NCI-H1417 (cell line): ENCODE measurements around the gene C5.

Experiments
- DNase-seq, 3 experiments: peaks; one replicate each; lab custom pipeline; 2025; lab: John Stamatoyannopoulos, UW

Gene C5

GRCh38 chr9:120924698-120925534 is 125.2 kb downstream of the C5 start:
- no peak for DNase-seq

DNA sequence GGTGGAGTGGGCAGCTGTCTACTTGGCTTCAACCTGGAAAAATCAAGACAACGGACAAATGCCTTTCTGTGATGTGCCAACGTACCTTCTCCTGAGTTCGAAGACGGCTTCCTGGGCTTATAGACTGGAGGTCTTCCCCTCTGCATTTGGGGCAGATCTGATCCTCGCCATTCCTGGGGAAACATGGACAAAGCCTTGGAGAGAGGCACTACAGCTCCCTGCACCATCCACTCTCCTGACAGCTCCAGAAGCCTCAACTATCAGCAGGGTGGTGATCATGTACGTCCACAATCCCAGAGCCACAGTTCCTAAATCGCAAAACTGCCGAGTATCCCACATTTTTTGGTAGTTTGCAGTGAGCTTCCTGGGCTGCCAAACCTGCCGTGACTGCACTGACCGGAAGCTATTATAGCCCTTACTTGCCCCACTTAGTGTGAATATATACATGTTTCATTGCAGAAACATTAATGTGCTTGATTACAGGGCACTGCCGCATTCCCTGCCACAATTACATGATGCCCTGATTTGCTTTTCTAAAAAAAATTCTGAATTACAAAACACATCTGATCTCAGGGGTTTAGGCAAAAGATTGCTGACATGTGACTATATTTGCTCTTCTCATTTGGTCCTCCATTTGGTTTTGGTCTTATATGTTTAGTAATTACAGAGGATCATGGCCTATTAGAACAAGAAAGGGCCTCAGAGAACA is 126.3 kb downstream of the C5 start:
- DNase-seq, result no peak

DNA sequence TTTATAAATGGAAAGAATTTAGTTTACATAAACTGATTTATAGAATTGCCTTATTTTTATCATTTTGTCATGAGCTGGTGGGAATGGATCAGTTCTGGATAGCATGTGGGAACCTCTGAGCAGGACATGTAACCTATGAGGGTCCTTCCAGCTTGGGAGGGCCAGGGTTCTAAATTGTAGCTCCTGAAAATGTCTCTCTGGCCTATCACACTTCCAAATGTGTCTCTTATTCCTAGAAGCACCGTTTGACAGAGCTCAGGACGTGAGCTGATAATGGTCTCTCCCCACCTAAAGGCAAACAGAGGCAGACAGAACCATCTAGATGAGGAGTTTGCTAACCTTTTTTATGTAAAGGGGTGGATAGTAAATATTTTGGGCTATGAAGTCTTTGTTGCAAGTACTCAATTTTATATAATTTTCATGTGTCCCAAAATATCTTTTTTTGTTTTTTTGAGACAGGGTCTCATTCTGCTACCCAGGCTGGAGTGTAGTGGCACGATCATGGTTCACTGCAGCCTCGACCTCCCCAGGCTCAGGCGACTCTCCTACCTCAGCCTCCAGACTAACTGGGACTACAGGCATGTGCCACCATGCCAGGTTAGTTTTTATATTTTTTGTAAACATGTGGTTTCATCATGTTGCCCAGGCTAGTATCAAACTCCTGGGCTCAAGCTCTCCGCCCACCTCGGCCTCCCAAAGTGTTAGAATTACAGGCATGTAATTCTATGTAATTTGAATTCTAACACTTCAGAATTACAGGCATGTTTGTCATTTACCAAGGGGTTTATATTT is 127.5 kb downstream of the C5 start:
- DNase-seq, result no peak

DNA sequence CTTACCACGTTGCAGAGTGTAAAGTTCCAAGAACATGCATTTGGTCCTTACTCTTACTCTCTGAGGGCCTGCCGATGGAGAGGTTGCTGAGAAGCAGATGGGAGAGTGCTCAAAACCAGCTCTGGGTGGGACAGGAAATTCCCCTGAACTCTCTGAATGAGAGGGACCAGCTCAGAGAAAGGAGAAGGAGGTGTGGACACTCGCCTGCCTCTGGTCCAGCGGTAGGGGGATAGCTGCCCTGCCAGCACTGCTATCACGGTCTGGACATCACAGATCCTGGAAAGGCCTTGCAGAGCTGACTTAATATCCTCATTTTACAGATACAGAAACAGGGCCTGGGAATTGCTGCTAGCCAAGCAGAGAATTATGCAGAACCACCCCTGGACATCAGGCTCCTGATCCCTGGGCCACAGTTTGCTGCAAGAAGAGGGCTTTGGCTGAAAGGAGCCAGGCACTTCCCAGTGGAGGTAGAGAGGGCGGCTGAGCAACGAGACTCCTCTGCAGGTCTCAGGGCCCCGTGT is 128.4 kb downstream of the C5 start:
- DNase-seq, result no peak

- no peak for DNase-seq
Observed at GRCh38 chr9:120920806-120921178, 129.3 kb downstream of the C5 start.

- no peak for DNase-seq
Observed at GRCh38 chr9:120919843-120920805, 130.0 kb downstream of the C5 start.

- DNase-seq, result no peak
Observed at GRCh38 chr9:120918931-120919842, 130.9 kb downstream of the C5 start.

DNA sequence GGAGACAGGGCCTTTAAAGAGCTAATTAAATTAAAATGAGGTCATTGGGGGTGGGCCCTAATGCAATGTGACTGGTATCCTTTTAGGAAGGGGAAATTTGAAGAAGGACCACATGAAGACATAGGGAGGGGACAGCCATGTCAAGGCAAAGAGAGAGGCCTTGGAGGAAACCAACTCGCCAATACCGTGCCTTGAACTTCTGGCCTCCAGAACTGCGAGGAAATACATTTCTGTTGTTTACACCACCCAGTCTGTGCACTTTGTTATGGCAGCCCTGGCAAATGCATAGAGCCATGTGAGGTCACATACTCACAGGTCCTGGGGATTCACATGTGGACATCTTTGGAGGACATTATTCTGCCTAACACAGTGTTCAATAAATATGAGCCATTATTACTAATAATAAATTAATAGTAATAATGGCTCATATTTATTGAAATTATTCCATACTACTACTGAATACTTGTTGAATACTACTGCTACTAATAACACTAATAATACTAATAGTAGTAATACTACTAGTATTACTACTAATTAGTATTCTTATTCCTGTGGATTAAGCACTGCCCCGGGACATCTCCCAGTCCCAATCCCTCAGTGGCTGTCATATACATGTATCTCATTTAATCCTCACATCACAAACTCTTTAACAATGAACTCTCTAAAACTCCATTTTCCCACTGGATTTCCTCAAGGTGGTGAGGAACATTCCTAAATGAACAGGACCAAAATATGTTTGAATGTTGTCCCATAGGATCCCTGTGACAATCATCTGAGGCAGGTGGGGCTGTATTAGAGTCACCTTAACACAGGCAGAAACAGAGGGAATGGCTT is 131.9 kb downstream of the C5 start:
- DNase-seq, result no peak

DNA sequence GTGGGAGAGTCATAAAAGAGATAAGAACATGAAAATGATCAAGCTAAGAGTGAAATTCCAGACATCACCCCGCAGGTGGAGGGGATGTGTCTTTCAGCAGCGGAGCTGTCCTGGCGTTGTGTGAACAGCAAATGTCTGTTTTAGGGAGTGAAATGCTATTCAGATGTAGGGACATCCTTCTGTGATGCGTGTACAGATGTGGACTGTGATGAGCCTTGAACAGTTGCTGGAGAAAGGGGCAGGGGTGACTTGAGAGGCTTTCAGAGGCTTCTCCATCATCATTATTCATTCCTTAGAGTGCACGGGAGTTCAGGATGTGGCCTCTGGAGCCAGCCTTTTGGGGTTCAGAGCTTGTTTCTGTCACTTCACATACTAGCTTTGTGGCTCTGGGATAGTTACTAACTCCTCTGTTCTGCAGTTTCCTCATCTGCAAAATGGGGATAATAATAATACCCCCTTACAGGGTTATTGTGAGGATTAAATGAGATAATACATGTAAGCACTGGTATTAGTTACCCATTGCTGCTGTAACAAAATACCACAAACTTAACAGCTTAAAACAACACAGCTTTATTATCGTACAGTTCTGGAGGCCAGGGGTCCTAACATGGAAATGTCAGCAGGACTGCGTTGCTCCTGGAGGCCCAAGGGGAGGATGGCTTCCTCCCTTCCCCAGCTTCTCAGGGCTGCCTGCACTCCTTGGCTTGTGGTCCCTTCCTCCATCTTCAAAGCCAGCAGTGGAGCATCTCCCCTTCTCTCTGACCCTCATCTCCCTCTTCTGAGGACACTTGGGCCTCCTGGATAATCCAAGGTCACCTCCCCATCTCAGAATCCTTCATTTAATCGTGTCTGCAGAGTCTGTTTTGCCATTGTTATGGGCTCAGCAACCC is 132.8 kb downstream of the C5 start:
- no peak for DNase-seq

DNA sequence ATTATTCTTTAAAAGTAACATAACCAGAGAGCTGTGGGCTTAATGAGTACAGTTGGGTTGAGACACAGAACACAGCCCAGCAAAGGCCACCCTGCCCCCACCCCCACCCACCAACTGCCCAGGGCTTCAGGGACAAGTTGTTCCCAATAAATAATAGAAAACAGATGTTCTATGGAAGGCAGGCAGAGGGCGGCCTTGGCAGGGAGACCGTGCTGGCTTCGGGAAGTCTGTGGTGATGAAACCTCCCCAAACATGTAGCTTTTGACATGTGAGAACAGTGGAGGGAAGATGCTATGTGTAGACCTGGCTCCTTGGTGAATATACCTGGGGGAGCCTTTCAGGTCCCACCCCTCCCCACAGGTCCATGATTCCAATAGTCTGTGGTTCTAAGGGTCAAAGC is 133.5 kb downstream of the C5 start:
- no peak for DNase-seq

DNA sequence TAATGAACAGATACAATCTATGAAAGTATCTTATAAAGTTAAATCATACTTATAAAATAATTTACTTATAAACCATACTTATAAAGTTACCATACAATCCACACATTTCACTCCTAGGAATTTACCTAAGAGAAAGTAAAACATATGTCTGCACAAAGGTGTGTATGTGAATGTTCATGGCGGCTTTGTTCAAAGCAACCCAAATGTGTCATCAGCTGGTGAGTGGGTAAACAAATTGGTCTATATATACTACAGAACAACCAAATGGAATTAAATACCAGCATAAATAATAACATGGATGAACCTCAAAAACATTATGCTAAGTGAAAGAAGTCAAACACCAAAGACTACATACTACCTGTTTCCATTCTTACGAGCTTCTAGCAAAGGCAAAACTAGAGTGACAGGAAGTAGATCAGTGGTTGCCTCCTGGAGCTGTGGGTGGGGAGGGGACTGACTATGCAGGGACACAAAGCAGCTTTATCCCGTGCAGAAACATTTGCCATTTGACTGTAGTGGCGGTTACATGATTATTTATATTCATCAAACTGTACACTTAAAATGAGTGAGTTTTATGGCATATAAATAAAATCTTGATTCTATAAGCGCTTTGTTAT is 134.1 kb downstream of the C5 start:
- DNase-seq, result no peak

- DNase-seq, result peak in 1 of 3 experiments; percentile 24
Observed at GRCh38 chr9:120914953-120915352, 135.1 kb downstream of the C5 start.

GRCh38 chr9:120914396-120914795 is 135.7 kb downstream of the C5 start:
- no peak for DNase-seq

DNA sequence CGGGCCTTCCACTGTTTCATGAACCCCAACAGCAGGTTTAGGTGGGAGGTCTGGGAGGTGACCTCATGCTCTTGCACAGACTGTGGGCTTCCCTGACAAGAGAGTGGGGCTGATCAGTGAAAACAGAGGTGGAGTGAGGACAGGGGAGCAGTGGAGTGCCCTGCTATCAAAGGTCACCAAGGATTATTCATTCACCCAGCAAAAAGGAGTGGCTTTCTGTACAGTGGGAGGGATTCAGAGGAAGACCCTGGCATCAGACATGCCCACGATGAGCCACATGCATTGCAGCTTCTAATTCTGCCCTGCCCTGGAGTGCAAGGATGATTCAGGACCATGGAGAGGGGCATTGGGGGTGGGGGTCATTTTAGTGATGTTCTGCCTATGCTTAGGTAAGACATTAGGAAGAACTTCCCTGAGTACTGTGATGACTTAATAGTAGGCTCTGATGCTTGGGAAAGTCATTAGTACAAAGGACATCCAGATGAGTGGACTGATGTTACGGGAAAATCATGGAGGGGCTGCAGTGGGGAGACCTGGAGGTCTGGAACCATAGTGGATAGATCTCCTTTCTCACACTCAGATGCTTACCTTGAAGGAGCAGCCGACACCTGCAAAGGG is 136.3 kb downstream of the C5 start:
- DNase-seq, result no peak

DNA sequence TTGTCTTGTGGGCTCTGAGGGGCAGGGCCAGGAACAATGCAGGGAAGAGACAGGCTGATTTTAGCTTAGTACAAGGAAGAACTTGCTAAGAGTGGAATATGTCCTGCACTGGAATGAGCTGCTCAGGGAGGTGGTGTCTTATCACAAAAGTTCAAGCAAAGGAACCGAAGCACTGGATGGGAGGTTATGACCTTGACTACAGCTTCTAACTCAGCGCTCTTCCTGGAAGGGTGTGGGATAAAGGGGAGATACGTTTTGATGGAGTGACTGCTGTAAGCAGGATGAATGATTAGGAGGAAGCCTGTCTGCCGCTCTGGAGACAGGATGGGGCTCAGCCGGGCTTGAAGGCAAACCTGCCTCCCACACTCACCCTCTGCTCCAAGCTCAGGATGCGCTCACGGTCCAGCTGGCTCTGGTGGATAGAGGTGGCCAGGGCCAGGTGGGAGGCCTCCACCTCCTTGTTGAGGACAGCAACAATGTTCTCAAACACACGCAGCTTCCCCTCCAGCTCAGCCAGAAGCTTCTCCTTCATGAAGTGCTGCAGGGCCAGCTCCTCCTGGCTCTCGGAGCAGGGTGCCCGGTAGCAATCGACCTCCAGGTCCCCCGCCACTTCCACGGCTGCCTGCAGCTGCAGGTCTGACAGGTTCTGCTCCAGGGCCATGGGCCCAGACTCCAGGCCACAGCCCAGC is 137.0 kb downstream of the C5 start:
- no peak for DNase-seq

DNA sequence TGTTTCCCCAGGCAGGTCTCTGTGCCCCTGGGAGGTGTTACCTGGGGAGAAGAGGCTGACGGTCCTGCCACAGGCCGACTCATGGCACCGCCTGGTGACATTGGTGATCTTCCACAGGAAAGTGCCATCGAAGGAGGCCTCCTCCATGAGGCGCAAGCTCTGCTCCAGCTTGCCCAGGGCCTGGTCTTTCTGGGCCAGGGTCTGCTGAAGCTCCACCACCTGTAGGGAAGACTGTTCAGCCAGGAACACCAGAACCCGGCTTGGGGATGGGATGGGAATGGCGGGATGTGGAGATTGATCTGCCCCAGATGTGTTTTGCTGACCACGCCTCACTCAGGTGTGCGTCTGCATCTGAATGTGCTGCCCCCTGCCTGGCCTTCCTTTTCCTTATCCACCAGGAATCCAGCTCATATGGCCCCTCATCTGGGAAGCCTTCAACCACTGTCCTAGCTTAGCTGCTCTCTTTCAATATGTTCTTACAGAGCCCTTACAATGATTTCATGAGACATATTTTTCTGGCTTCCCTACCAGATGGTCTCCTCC is 138.7 kb downstream of the C5 start:
- DNase-seq, result no peak
